Measurements from ENCODE around the gene GNA12.

GNA12 gene

DNA sequence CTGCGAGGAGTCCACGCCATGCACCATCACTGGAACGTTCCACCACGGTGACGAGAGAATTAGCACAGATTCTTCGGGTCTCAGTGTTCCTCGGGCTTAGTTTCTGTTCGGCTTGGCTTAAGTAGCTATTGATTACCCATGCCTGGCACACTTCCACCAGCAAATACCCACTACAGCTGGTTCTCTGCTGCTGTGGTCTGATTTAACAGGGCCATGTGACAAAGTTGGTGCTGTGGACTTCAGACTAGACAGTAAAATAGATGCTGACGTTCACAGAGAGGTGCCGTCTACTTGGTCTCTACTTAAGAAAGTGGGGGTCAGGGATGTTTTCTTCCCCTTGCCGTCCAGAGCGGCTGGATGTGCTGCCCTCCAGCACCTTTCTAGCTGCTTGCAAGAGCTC, 11.6 kb downstream of the GNA12 start:
- H3K4me3 ChIP-seq (ENCODE audit: low read length): no peak overlapping the region
- DNase-seq (ENCODE audit: low read depth): no peak
- TF ChIP-seq, protein P1, sequence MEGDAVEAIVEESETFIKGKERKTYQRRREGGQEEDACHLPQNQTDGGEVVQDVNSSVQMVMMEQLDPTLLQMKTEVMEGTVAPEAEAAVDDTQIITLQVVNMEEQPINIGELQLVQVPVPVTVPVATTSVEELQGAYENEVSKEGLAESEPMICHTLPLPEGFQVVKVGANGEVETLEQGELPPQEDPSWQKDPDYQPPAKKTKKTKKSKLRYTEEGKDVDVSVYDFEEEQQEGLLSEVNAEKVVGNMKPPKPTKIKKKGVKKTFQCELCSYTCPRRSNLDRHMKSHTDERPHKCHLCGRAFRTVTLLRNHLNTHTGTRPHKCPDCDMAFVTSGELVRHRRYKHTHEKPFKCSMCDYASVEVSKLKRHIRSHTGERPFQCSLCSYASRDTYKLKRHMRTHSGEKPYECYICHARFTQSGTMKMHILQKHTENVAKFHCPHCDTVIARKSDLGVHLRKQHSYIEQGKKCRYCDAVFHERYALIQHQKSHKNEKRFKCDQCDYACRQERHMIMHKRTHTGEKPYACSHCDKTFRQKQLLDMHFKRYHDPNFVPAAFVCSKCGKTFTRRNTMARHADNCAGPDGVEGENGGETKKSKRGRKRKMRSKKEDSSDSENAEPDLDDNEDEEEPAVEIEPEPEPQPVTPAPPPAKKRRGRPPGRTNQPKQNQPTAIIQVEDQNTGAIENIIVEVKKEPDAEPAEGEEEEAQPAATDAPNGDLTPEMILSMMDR (IDR thresholded peaks at IDR 0.05; ENCODE audit: insufficient read depth, low read depth, low read length, missing control alignments): no peak

GRCh38 chr7:2830609-2831376, 13.3 kb downstream of the GNA12 start:
- no peak for DNase-seq (ENCODE audit: low read depth)
- TF ChIP-seq, protein P1 (IDR thresholded peaks at IDR 0.05; ENCODE audit: insufficient read depth, low read depth, low read length, missing control alignments): no peak
- H3K4me3 ChIP-seq (ENCODE audit: low read length): no peak overlapping the region

GRCh38 chr7:2829040-2829439, 15.1 kb downstream of the GNA12 start:
- H3K4me3 ChIP-seq (ENCODE audit: low read length): no peak overlapping the region
- DNase-seq (ENCODE audit: low read depth): no peak
- TF ChIP-seq, protein P1 (IDR thresholded peaks at IDR 0.05; ENCODE audit: insufficient read depth, low read depth, low read length, missing control alignments): no peak

GRCh38 chr7:2826771-2827170, 17.3 kb downstream of the GNA12 start:
- H3K4me3 ChIP-seq (ENCODE audit: low read length): no peak overlapping the region
- TF ChIP-seq, protein P1 (IDR thresholded peaks at IDR 0.05; ENCODE audit: insufficient read depth, low read depth, low read length, missing control alignments): no peak
- no peak for DNase-seq (ENCODE audit: low read depth)

- TF ChIP-seq, protein P1 (IDR thresholded peaks at IDR 0.05; ENCODE audit: insufficient read depth, low read depth, low read length, missing control alignments): no peak
- DNase-seq (ENCODE audit: low read depth): no peak
Measured at GRCh38 chr7:2825559-2826227, 18.4 kb downstream of the GNA12 start.

GRCh38 chr7:2824678-2825461, 19.2 kb downstream of the GNA12 start:
- DNase-seq (ENCODE audit: low read depth): no peak
- TF ChIP-seq, protein P1 (IDR thresholded peaks at IDR 0.05; ENCODE audit: insufficient read depth, low read depth, low read length, missing control alignments): no peak
- H3K4me3 ChIP-seq (ENCODE audit: low read length): no peak overlapping the region

More at GRCh38 chr7:2825559-2826227, 18.4 kb downstream of the GNA12 start:
- no peak overlapping the region for H3K4me3 ChIP-seq (ENCODE audit: low read length)

All from epithelial cell of esophagus (primary cell).